ENCODE data around the gene WDR91. TPM values are rescaled to one million over a fixed set of nuclear protein-coding genes. Genes with fewer than 3 reads are reported as not detected.

WDR91 gene
- total and polyA plus RNA-seq, 2 donors (not counting 1 experiment from before 2014, with no cell fraction given): 26.7 to 40.7 TPM

GRCh38 chr7:135238112-135238744, 26.9 kb upstream of the WDR91 start:
- no peak overlapping the region for H3K4me3 Mint-ChIP-seq
- Histone ChIP-seq H4K20me1 (ENCODE audit: control insufficient read depth, insufficient read depth, low read length, poor library complexity, severe bottlenecking) (no peaks in the 10 kb centered on the region), H3K27me3 (replicated peaks in 1 of 4; ENCODE audit: control extremely low read depth in 1 of 4, control insufficient read depth in 3 of 4, insufficient read depth in 4 of 4, low read length in 3 of 4) (peaks cover 0 to 7% (median 1%) of the 10 kb centered on the region in 4 experiments), H3K4me1 (ENCODE audit: control insufficient read depth in 2 of 2, insufficient read depth in 2 of 2, low read length in 2 of 2) (peaks cover 25 to 37% of the 10 kb centered on the region in 2 donors), H2AFZ (ENCODE audit: insufficient read depth, low read depth, low read length, poor library complexity, severe bottlenecking) (no peak overlapping the region), H3K9ac (ENCODE audit: low read length) (no peak overlapping the region), H3K9me3 (ENCODE audit: control extremely low read depth in 1 of 3, control insufficient read depth in 2 of 3, insufficient read depth in 1 of 3, low read length in 2 of 3) (peaks cover 0 to 19% (median 0%) of the 10 kb centered on the region in 3 donors), H3K4me3 (ENCODE audit: control extremely low read depth in 1 of 5, extremely low read depth in 1 of 5, insufficient read depth in 1 of 5, low read depth in 2 of 5, low read length in 4 of 5) (no peak overlapping the region), H3K36me3 (replicated peaks in 1 of 2; ENCODE audit: control extremely low read depth in 1 of 2, control insufficient read depth in 1 of 2, extremely low read depth in 1 of 2, insufficient read depth in 2 of 2, low read length in 1 of 2) (no peaks in the 10 kb centered on the region), H3K79me2 (ENCODE audit: control insufficient read depth, insufficient read depth, low read length) (no peaks in the 10 kb centered on the region), H3K4me2 (replicated peaks; ENCODE audit: low read depth, low read length, poor library complexity, severe bottlenecking) (peak overlapping the region; percentile 2), H3K27ac (ENCODE audit: low read length in 2 of 2) (no peak overlapping the region)
- TF ChIP-seq CTCF (IDR thresholded peaks at IDR 0.05): peak; percentile 42
- TF ChIP-seq EZH2 (IDR thresholded peaks at IDR 0.05; ENCODE audit: borderline replicate concordance, insufficient read depth, low read depth, low read length, poor library complexity, severe bottlenecking): no peak
- ChIA-PET POLR2A (no interaction called here), CTCF (interaction anchor here (1.5 kb wide), 1 partner anchor 43 kb away, joined by 3 read pairs; no protein-coding TSS in a partner anchor)
- peaks cover 29% of the 10 kb centered on the region for H3K4me1 Mint-ChIP-seq
- ATAC-seq (ENCODE audit: low read depth): no peak
- DNase-seq: peak; percentile 17
- 90% methylated on average over 8 of the region's 11 CpGs for WGBS (ENCODE audit: insufficient coverage)
- intact Hi-C loops (cut with micrococcal nuclease): no loop called here
- H3K27ac Mint-ChIP-seq: no peak overlapping the region
- peaks cover 13% of the 10 kb centered on the region for H3K27me3 Mint-ChIP-seq
- no peaks in the 10 kb centered on the region for H3K9me3 Mint-ChIP-seq (ENCODE audit: insufficient read depth)

GRCh38 chr7:135236727-135237126, 25.4 kb upstream of the WDR91 start:
- Histone ChIP-seq H2AFZ (ENCODE audit: insufficient read depth, low read depth, low read length, poor library complexity, severe bottlenecking) (no peak overlapping the region), H3K4me3 (ENCODE audit: control extremely low read depth in 1 of 5, extremely low read depth in 1 of 5, insufficient read depth in 1 of 5, low read depth in 2 of 5, low read length in 4 of 5) (no peak overlapping the region), H3K9me3 (ENCODE audit: control extremely low read depth in 1 of 3, control insufficient read depth in 2 of 3, insufficient read depth in 1 of 3, low read length in 2 of 3) (peaks cover 0 to 19% (median 0%) of the 10 kb centered on the region in 3 donors), H3K79me2 (ENCODE audit: control insufficient read depth, insufficient read depth, low read length) (no peaks in the 10 kb centered on the region), H3K4me2 (replicated peaks; ENCODE audit: low read depth, low read length, poor library complexity, severe bottlenecking) (peak overlapping the region; percentile 52), H4K20me1 (ENCODE audit: control insufficient read depth, insufficient read depth, low read length, poor library complexity, severe bottlenecking) (no peaks in the 10 kb centered on the region), H3K27me3 (replicated peaks in 1 of 4; ENCODE audit: control extremely low read depth in 1 of 4, control insufficient read depth in 3 of 4, insufficient read depth in 4 of 4, low read length in 3 of 4) (peaks cover 0 to 7% (median 1%) of the 10 kb centered on the region in 4 experiments), H3K4me1 (ENCODE audit: control insufficient read depth in 2 of 2, insufficient read depth in 2 of 2, low read length in 2 of 2) (peaks cover 25 to 37% of the 10 kb centered on the region in 2 donors), H3K36me3 (replicated peaks in 1 of 2; ENCODE audit: control extremely low read depth in 1 of 2, control insufficient read depth in 1 of 2, extremely low read depth in 1 of 2, insufficient read depth in 2 of 2, low read length in 1 of 2) (no peaks in the 10 kb centered on the region), H3K9ac (ENCODE audit: low read length) (no peak overlapping the region), H3K27ac (ENCODE audit: low read length in 2 of 2) (no peak overlapping the region)
- CTCF ChIA-PET: no interaction called here
- peak overlapping the region; percentile 57 for H3K27ac Mint-ChIP-seq
- DNase-seq: peak; percentile 24
- peaks cover 11% of the 10 kb centered on the region for H3K27me3 Mint-ChIP-seq
- no peak for ATAC-seq (ENCODE audit: low read depth)
- no peaks in the 10 kb centered on the region for H3K9me3 Mint-ChIP-seq (ENCODE audit: insufficient read depth)
- H3K4me3 Mint-ChIP-seq: peak overlapping the region; percentile 69
- intact Hi-C loops (cut with micrococcal nuclease): no loop called here
- H3K4me1 Mint-ChIP-seq: peaks cover 29% of the 10 kb centered on the region
- POLR2A ChIA-PET: no interaction called here
- WGBS (ENCODE audit: insufficient coverage): 0% methylated on average over 1 of the region's 2 CpGs
- no peak for TF ChIP-seq EZH2 (IDR thresholded peaks at IDR 0.05; ENCODE audit: borderline replicate concordance, insufficient read depth, low read depth, low read length, poor library complexity, severe bottlenecking)
- TF ChIP-seq CTCF (IDR thresholded peaks at IDR 0.05): no peak
